Measurements from ENCODE around the gene IL17A. TPM values are rescaled to one million over a fixed set of nuclear protein-coding genes. Genes with fewer than 3 reads are reported as not detected.

IL17A gene
- total RNA-seq, 1 experiment from 2014 or later, result not detected

- no peak overlapping the region for H3K4me3 Mint-ChIP-seq
- H3K27ac Mint-ChIP-seq, result no peak overlapping the region
- POLR2A ChIA-PET, result no interaction called here
- no peaks in the 10 kb centered on the region for H3K36me3 Mint-ChIP-seq
- no peak for TF ChIP-seq GRHL2 (CRISPR knock-in tag; IDR thresholded peaks at IDR 0.05; ENCODE audit: insufficient replicate concordance, severe bottlenecking)
- no peak for TF ChIP-seq PRRX2 (CRISPR knock-in tag; IDR thresholded peaks at IDR 0.05)
- TF ChIP-seq TEAD1 (CRISPR knock-in tag; IDR thresholded peaks at IDR 0.05), result no peak
- TF ChIP-seq ZNF532 (CRISPR knock-in tag; IDR thresholded peaks at IDR 0.05; ENCODE audit: borderline replicate concordance), result no peak
- TF ChIP-seq E2F1 (CRISPR knock-in tag; IDR thresholded peaks at IDR 0.05), result no peak
- TF ChIP-seq ZNF671 (CRISPR knock-in tag; IDR thresholded peaks at IDR 0.05), result no peak
- TF ChIP-seq ZNF317 (CRISPR knock-in tag; IDR thresholded peaks at IDR 0.05; ENCODE audit: borderline replicate concordance, low read depth), result no peak
- TF ChIP-seq FOXP1 (CRISPR knock-in tag; IDR thresholded peaks at IDR 0.05; ENCODE audit: borderline replicate concordance), result no peak
- TF ChIP-seq USF2 (CRISPR knock-in tag; IDR thresholded peaks at IDR 0.05), result no peak
- CTCF ChIA-PET, result no interaction called here
- H3K9me3 Mint-ChIP-seq, result no peaks in the 10 kb centered on the region
- H3K27me3 Mint-ChIP-seq (ENCODE audit: low read depth), result no peaks in the 10 kb centered on the region; the same call in 1 of the 2 replicates
- ATAC-seq, result no peak
- peaks cover 4% of the 10 kb centered on the region for H3K4me1 Mint-ChIP-seq
- no peak for DNase-seq (ENCODE audit: low spot score)
Observed at GRCh38 chr6:52142556-52142955, 43.6 kb upstream of the IL17A start.

GRCh38 chr6:52143551-52143950 lies 42.6 kb upstream of the IL17A start:
- no peak for DNase-seq (ENCODE audit: low spot score)
- no peaks in the 10 kb centered on the region for H3K4me1 Mint-ChIP-seq
- no peaks in the 10 kb centered on the region for H3K36me3 Mint-ChIP-seq
- no peak overlapping the region for H3K27ac Mint-ChIP-seq
- POLR2A ChIA-PET, result no interaction called here
- CTCF ChIA-PET, result no interaction called here
- no peak overlapping the region for H3K4me3 Mint-ChIP-seq
- no peak for TF ChIP-seq TCF7 (CRISPR knock-in tag; IDR thresholded peaks at IDR 0.05; ENCODE audit: low read depth)
- no peaks in the 10 kb centered on the region; the same call in 1 of the 2 replicates for H3K27me3 Mint-ChIP-seq (ENCODE audit: low read depth)
- ATAC-seq, result no peak
- H3K9me3 Mint-ChIP-seq, result no peaks in the 10 kb centered on the region

- Mint-ChIP-seq H3K4me3 (no peak overlapping the region), H3K36me3 (no peaks in the 10 kb centered on the region), H3K4me1 (no peaks in the 10 kb centered on the region), H3K27me3 (ENCODE audit: low read depth) (no peaks in the 10 kb centered on the region; the same call in 1 of the 2 replicates), H3K9me3 (no peaks in the 10 kb centered on the region), H3K27ac (no peak overlapping the region)
- no peak for ATAC-seq
- no peak for DNase-seq (ENCODE audit: low spot score)
- POLR2A ChIA-PET, result no interaction called here
- CTCF ChIA-PET, result no interaction called here
- TF ChIP-seq NR2C2 (CRISPR knock-in tag; IDR thresholded peaks at IDR 0.05) (no peak), SOX15 (CRISPR knock-in tag; IDR thresholded peaks at IDR 0.05) (no peak), ZNF512 (CRISPR knock-in tag; IDR thresholded peaks at IDR 0.05; ENCODE audit: borderline replicate concordance) (no peak), EMX1 (CRISPR knock-in tag; IDR thresholded peaks at IDR 0.05) (no peak), JAZF1 (CRISPR knock-in tag; IDR thresholded peaks at IDR 0.05) (no peak), NFE2L1 (CRISPR knock-in tag; IDR thresholded peaks at IDR 0.05) (no peak), ERG (CRISPR knock-in tag; IDR thresholded peaks at IDR 0.05) (no peak), ESRRA (CRISPR knock-in tag; IDR thresholded peaks at IDR 0.05; ENCODE audit: borderline replicate concordance) (no peak), ZNF317 (CRISPR knock-in tag; IDR thresholded peaks at IDR 0.05; ENCODE audit: borderline replicate concordance, low read depth) (no peak)
Observed at GRCh38 chr6:52144196-52145076, 41.7 kb upstream of the IL17A start.
